Spleen (tissue), 11 donors: ENCODE results near the gene HCN3. TPM values are rescaled to one million over a fixed set of nuclear protein-coding genes. Genes with fewer than 3 reads are reported as not detected.

Experiments
- DNase-seq: peaks from one replicate; pipeline ENCODE4 v3.0.0-alpha.2; 2020
- H3K27ac ChIP-seq, 8 donors: fragments of 200-600 bp; sonication (generic) in 7 of 8; 1 replicate in 4 of 8; 2 replicates in 4 of 8; pipeline versions ENCODE4 v1.5.0 to v1.8.0; 2016 to 2021; ENCODE audit warnings: inconsistent platforms in 4 of 8, mild to moderate bottlenecking in 4 of 8, moderate library complexity in 1 of 8
- H3K27me3 ChIP-seq, 7 donors: fragments of 200-600 bp; sonication (generic) in 6 of 7; replicated peaks in 1 of 7; 1 replicate in 4 of 7; 2 replicates in 3 of 7; pipeline versions ENCODE4 v1.5.0 to v1.8.0; 2016 to 2021; ENCODE audit warnings: inconsistent platforms in 3 of 7, mild to moderate bottlenecking in 1 of 7
- H3K36me3 ChIP-seq, 6 donors: fragments of 200-600 bp; sonication (generic) in 5 of 6; 1 replicate in 4 of 6; 2 replicates in 2 of 6; pipeline versions ENCODE4 v1.5.0 to v1.8.0; 2016 to 2021; ENCODE audit warnings: inconsistent platforms in 2 of 6
- H3K4me1 ChIP-seq, 6 donors: fragments of 200-600 bp; sonication (generic) in 5 of 6; 1 replicate in 3 of 6; 2 replicates in 3 of 6; pipeline versions ENCODE4 v1.5.0 to v1.8.0; 2016 to 2021; ENCODE audit warnings: inconsistent platforms in 3 of 6
- H3K4me3 ChIP-seq, 8 donors: fragments of 200-600 bp; sonication (generic) in 7 of 8; 1 replicate in 4 of 8; 2 replicates in 4 of 8; pipeline versions ENCODE4 v1.5.0 to v1.8.0; 2016 to 2021; ENCODE audit warnings: inconsistent platforms in 4 of 8, mild to moderate bottlenecking in 4 of 8, moderate library complexity in 2 of 8
- H3K9me3 ChIP-seq, 8 donors: fragments of 200-600 bp; sonication (generic) in 7 of 8; 1 replicate in 4 of 8; 2 replicates in 4 of 8; pipeline versions ENCODE4 v1.5.0 to v1.8.0; 2016 to 2021; ENCODE audit warnings: inconsistent platforms in 4 of 8
- POLR2A ChIP-seq, 3 donors: fragments of 450-650 bp; IDR thresholded peaks; one replicate each; pipeline ENCODE4 v1.5.1; 2017; ENCODE audit warnings: antibody characterized with exemption in 3 of 3, mild to moderate bottlenecking in 1 of 3
- POLR2AphosphoS5 ChIP-seq, 3 donors: sonication (generic); formaldehyde crosslinking; IDR thresholded peaks; one replicate each; pipeline ENCODE4 v1.5.1; 2017; ENCODE audit warnings: antibody characterized with exemption in 3 of 3
- WGBS, 5 donors: extraction: QIAGEN DNeasy Blood & Tissue Kit in 3 of 5; methylation state at CpG; one replicate each; pipeline versions ENCODE4 v1.1.5 to v1.1.7; 2013 to 2018; 5-methylcytosine and 5-hydroxymethylcytosine counted together
- intact Hi-C: fragments of 100-400 bp; cut with DNase I; formaldehyde crosslinking; loops from one replicate; pipeline ENCODE4 v1.15.0; 2023; ENCODE audit warnings: low total_unique reads
- polyA plus RNA-seq, 3 donors: library from polyadenylated mRNA; stranded (reverse); fragments of 200-250 nt; gene quantifications; one replicate each; pipeline ENCODE4 v1.2.1, GENCODE V29; 2013
- total RNA-seq, 7 donors: library from RNA; depleted of rRNA in 3 of 7; stranded (reverse); fragments of >200 nt in 3 of 7; fragmentation: NEBNext Ultra II Directional in 4 of 7; extraction: Animal tissue kit (Norgen Biotek cat#: 25700) in 4 of 7; gene quantifications; one replicate each; pipeline versions ENCODE4 v1.1.0 to v1.2.1, GENCODE V29; 2016 to 2021
- TF ChIP-seq, protein P1 (sequence below), 11 experiments: fragments of 200-600 bp in 7 of 11; fragments of 450-650 bp in 4 of 11; sonication (generic) in 4 of 11; IDR thresholded peaks in 8 of 11; conservative IDR thresholded peaks in 3 of 11; 1 replicate in 7 of 11; 2 replicates in 4 of 11; pipeline versions ENCODE4 v1.4.0 to v1.8.0; 2016 to 2021; ENCODE audit warnings: antibody characterized with exemption in 11 of 11, inconsistent platforms in 4 of 11, mild to moderate bottlenecking in 1 of 11
- donor health status: healthy with polysubstance abuse.
- donor health status: DM: no; HTN: no; CAD: no; lungs with moderate emphysema.
- donor health status: DM: no; HTN: no; CAD: no.
- donor health status: Bipolar disorder and iron deficiency.
- donor health status: healthy.
- donor health status: DM: no; HTN: no; CAD: no.
- donor health status: DM: yes; HTN: yes; CAD: no.

The HCN3 gene
- total and polyA plus RNA-seq, 10 donors: 0.65 to 3.3 (median 1.5) TPM

DNA sequence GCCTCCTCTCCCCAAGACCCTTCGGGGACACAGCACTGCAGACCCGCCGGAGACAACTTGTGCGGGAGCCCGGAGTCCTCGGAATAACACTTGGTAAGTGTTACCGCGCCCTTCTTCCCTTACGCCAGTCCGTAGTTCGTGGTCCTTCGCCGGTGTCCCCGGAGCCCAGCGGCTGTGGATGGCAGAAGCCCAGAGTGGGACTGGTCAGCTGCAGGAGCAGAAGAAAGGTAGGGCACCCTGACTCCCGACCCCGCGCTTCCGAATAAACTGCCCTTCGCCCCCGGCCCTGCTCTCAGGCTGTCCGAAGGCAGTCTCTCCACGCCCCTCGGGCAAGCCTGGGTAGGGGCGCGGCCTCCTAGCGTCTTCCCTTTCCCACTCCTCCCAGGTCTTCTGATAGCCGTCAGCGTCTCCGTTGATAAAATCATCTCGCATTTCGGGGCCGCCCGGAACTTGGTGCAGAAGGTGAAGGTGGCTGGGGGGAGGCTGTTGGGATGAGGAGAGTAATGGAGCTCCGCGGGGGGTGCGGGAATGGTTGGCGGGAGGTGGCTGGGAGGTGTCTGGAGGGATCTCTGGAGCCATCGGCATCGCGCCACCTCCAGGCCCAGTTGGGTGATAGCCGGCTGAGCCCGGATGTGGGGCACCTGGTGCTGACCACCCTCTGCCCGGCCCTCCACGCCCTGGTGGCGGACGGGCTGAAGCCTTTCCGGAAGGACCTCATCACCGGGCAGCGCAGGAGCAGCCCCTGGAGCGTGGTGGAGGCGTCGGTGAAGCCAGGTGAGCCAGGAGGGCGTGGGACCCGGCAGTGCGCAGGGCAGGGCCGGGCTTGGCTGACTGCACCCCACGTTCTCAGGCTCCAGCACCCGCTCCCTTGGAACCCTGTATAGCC, 47.7 kb downstream of the HCN3 start:
- intact Hi-C loops: loop anchor here (10.0 kb wide), 1 partner anchor 50 kb away; the partner anchor contains the start of genes CLK2 and HCN3
- H3K4me3 ChIP-seq: peak overlapping the region; percentile 80 to 97 (median 89)
- H3K9me3 ChIP-seq: no peaks in the 10 kb centered on the region
- 16 to 22% (median 19%) methylated on average over 39 to 59 of the region's 59 CpGs for WGBS, 5 donors
- peaks cover 19 to 61% (median 45%) of the 10 kb centered on the region in 6 donors for H3K4me1 ChIP-seq
- H3K36me3 ChIP-seq: peaks cover 0 to 35% (median 13%) of the 10 kb centered on the region in 6 donors
- peak overlapping the region; percentile 95 to 99 (median 96) for H3K27ac ChIP-seq
- TF ChIP-seq, protein P1, sequence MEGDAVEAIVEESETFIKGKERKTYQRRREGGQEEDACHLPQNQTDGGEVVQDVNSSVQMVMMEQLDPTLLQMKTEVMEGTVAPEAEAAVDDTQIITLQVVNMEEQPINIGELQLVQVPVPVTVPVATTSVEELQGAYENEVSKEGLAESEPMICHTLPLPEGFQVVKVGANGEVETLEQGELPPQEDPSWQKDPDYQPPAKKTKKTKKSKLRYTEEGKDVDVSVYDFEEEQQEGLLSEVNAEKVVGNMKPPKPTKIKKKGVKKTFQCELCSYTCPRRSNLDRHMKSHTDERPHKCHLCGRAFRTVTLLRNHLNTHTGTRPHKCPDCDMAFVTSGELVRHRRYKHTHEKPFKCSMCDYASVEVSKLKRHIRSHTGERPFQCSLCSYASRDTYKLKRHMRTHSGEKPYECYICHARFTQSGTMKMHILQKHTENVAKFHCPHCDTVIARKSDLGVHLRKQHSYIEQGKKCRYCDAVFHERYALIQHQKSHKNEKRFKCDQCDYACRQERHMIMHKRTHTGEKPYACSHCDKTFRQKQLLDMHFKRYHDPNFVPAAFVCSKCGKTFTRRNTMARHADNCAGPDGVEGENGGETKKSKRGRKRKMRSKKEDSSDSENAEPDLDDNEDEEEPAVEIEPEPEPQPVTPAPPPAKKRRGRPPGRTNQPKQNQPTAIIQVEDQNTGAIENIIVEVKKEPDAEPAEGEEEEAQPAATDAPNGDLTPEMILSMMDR (IDR thresholded peaks at IDR 0.05 in 8 of 11, conservative IDR thresholded peaks at IDR 0.05 in 3 of 11): peak in 7 of 11 experiments; percentile 20 to 54 (median 35)
- TF ChIP-seq POLR2A (IDR thresholded peaks at IDR 0.05) (no peak), POLR2AphosphoS5 (IDR thresholded peaks at IDR 0.05) (peak in 1 of 3 donors; percentile 49)
- peak; percentile 86 for DNase-seq
- no peaks in the 10 kb centered on the region for H3K27me3 ChIP-seq

GRCh38 chr1:155325603-155325893, 48.3 kb downstream of the HCN3 start:
- 69 to 77% (median 70%) methylated on average over 6 of the region's 6 CpGs for WGBS, 5 donors
- H3K9me3 ChIP-seq: no peaks in the 10 kb centered on the region
- peak overlapping the region in 5 of 8 donors; percentile 95 to 99 (median 98) for H3K27ac ChIP-seq
- H3K4me3 ChIP-seq: peak overlapping the region in 4 of 8 donors; percentile 82 to 97 (median 91)
- DNase-seq: no peak
- H3K36me3 ChIP-seq: peaks cover 0 to 41% (median 19%) of the 10 kb centered on the region in 6 donors
- peaks cover 13 to 55% (median 40%) of the 10 kb centered on the region in 6 donors for H3K4me1 ChIP-seq
- intact Hi-C loops: loop anchor here (10.0 kb wide), 1 partner anchor 51 kb away; the partner anchor contains the start of genes CLK2 and HCN3
- no peaks in the 10 kb centered on the region for H3K27me3 ChIP-seq
- TF ChIP-seq POLR2AphosphoS5 (IDR thresholded peaks at IDR 0.05) (no peak), POLR2A (IDR thresholded peaks at IDR 0.05) (no peak)
- TF ChIP-seq, protein P1 (IDR thresholded peaks at IDR 0.05 in 8 of 11, conservative IDR thresholded peaks at IDR 0.05 in 3 of 11): no peak

DNA sequence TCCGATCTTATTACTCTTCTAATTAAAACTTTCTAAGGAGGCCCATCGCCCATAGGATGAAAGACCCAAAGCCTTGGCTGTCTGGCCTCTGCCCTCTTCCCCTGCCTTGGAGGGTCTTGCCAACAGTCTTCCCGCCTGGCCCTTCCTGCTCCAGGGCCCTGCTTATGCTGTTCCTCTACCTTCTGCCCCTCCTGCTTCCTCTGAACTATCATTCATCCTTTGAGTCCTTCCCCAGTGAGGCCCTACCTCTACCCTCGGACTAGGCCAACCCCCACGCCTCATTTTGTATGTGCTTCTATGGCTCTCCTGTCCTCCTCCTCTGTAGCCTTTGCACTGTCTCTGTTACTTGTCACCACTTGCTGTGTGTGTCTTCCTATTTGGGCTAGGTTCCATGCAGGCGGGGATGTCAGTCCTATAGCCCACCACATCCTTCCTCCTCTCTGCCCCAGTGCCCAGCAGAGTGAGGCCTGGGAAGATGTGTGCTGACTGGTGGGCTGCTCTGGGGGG, 48.8 kb downstream of the HCN3 start:
- peaks cover 8 to 55% (median 34%) of the 10 kb centered on the region in 6 donors for H3K4me1 ChIP-seq
- no peaks in the 10 kb centered on the region for H3K9me3 ChIP-seq
- 73 to 80% (median 76%) methylated on average over 6 of the region's 6 CpGs for WGBS, 5 donors
- H3K4me3 ChIP-seq: no peak overlapping the region
- intact Hi-C loops: loop anchor here (10.0 kb wide), 1 partner anchor 51 kb away; the partner anchor contains the start of genes CLK2 and HCN3
- H3K27me3 ChIP-seq: no peaks in the 10 kb centered on the region
- H3K27ac ChIP-seq: peak overlapping the region in 3 of 8 donors; percentile 52 to 99 (median 98)
- no peak for DNase-seq
- TF ChIP-seq POLR2A (IDR thresholded peaks at IDR 0.05): no peak
- no peak for TF ChIP-seq POLR2AphosphoS5 (IDR thresholded peaks at IDR 0.05)
- peaks cover 0 to 46% (median 23%) of the 10 kb centered on the region in 6 donors for H3K36me3 ChIP-seq

DNA sequence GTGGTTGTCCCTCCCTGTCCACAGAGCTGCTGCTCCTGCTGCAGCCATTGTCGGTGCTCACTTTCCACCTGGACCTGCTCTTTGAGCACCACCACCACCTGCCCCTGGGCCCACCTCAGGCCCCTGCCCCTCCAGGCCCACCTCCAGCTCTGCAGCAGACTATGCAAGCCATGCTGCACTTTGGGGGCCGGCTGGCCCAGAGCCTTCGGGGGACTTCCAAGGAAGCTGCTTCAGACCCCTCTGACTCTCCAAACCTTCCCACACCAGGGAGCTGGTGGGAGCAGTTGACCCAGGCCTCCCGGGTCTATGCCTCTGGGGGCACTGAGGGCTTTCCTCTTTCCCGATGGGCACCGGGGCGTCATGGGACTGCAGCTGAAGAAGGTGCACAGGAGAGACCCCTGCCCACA, 49.4 kb downstream of the HCN3 start:
- H3K4me3 ChIP-seq: no peak overlapping the region
- TF ChIP-seq, protein P1 (IDR thresholded peaks at IDR 0.05 in 8 of 11, conservative IDR thresholded peaks at IDR 0.05 in 3 of 11): no peak
- peak in 1 of 3 donors; percentile 59 for TF ChIP-seq POLR2AphosphoS5 (IDR thresholded peaks at IDR 0.05)
- TF ChIP-seq POLR2A (IDR thresholded peaks at IDR 0.05): no peak
- peak; percentile 78 for DNase-seq
- WGBS, 5 donors: 87 to 94% (median 92%) methylated on average over 5 to 7 of the region's 7 CpGs
- no peaks in the 10 kb centered on the region for H3K27me3 ChIP-seq
- peaks cover 0 to 52% (median 28%) of the 10 kb centered on the region in 6 donors for H3K36me3 ChIP-seq
- intact Hi-C loops: loop anchor here (10.0 kb wide), 1 partner anchor 52 kb away; the partner anchor contains the start of genes CLK2 and HCN3
- H3K4me1 ChIP-seq: peaks cover 6 to 54% (median 29%) of the 10 kb centered on the region in 6 donors
- no peaks in the 10 kb centered on the region for H3K9me3 ChIP-seq
- peak overlapping the region in 2 of 8 donors; percentile 52 to 99 for H3K27ac ChIP-seq
